Fibroblast of skin of left quadriceps (primary cell): ENCODE measurements around the gene FRG2C.
"Not testable (repeated sequence)": the region's sequence is repeated elsewhere in the genome, so short reads cannot be mapped to it uniquely, and the experiment has no call there.

ENCODE experiments used
- DNase-seq, 2 experiments: peaks; one replicate each; pipeline ENCODE4 v3.0.0-alpha.2; 2013; ENCODE audit warnings: low read depth in 2 of 2

FRG2C gene

GRCh38 chr3:75664028-75664427, at the start of gene FRG2C:
Gene FRG2C (plus strand): TSS chr3:75664328. CDS start chr3:75664380, 52 bp downstream.
- DNase-seq: not testable (repeated sequence)

- not testable (repeated sequence) for DNase-seq
Measured at GRCh38 chr3:75618666-75619305, 45.3 kb upstream of the FRG2C start.

GRCh38 chr3:75619481-75620031, 44.6 kb upstream of the FRG2C start:
- not testable (repeated sequence) for DNase-seq

- not testable (repeated sequence) for DNase-seq
Measured at GRCh38 chr3:75621772-75622171, 42.4 kb upstream of the FRG2C start.

GRCh38 chr3:75623656-75624055, 40.5 kb upstream of the FRG2C start:
- DNase-seq: not testable (repeated sequence)

GRCh38 chr3:75630887-75631535, 33.1 kb upstream of the FRG2C start:
- not testable (repeated sequence) for DNase-seq

GRCh38 chr3:75631541-75631940, 32.6 kb upstream of the FRG2C start:
- no peak for DNase-seq

- not testable (repeated sequence) for DNase-seq
Measured at GRCh38 chr3:75638947-75639346, 25.2 kb upstream of the FRG2C start.

GRCh38 chr3:75641107-75641517, 23.0 kb upstream of the FRG2C start:
- peak; percentile 59 to 63 for DNase-seq

GRCh38 chr3:75643031-75643800, 20.9 kb upstream of the FRG2C start:
- DNase-seq: peak; percentile 12 to 17

- DNase-seq: not testable (repeated sequence)
Measured at GRCh38 chr3:75645548-75645947, 18.6 kb upstream of the FRG2C start.

- DNase-seq: no peak
Measured at GRCh38 chr3:75650191-75650590, 13.9 kb upstream of the FRG2C start.

- not testable (repeated sequence) for DNase-seq
Measured at GRCh38 chr3:75655101-75655904, 8.8 kb upstream of the FRG2C start.

- not testable (repeated sequence) for DNase-seq
Measured at GRCh38 chr3:75655956-75656355, 8.2 kb upstream of the FRG2C start.

- DNase-seq: not testable (repeated sequence)
Measured at GRCh38 chr3:75658411-75659107, 5.6 kb upstream of the FRG2C start.

- not testable (repeated sequence) for DNase-seq
Measured at GRCh38 chr3:75659108-75659433, 5.1 kb upstream of the FRG2C start.

GRCh38 chr3:75665626-75666025, 1.5 kb downstream of the FRG2C start:
- not testable (repeated sequence) for DNase-seq

- DNase-seq: not testable (repeated sequence)
Measured at GRCh38 chr3:75667757-75668701, 3.9 kb downstream of the FRG2C start.

- not testable (repeated sequence) for DNase-seq
Measured at GRCh38 chr3:75668759-75669347, 4.7 kb downstream of the FRG2C start.
